GM12891 (cell line): ENCODE measurements around the gene CERS6.

ENCODE experiments used
- POLR2A ChIP-seq: IDR thresholded peaks from 2 replicates; pipeline ENCODE4 v1.6.1; 2011; ENCODE audit warnings: low read depth, low read length, control low read depth
- POLR2AphosphoS5 ChIP-seq: IDR thresholded peaks from 2 replicates; pipeline ENCODE4 v1.6.1; 2011; ENCODE audit warnings: low read depth, low read length, control low read depth
- SPI1 ChIP-seq: IDR thresholded peaks from 2 replicates; pipeline ENCODE4 v1.6.1; 2011; ENCODE audit warnings: low read depth, low read length, control low read depth
- TAF1 ChIP-seq: IDR thresholded peaks from 2 replicates; pipeline ENCODE4 v1.6.1; 2011; ENCODE audit warnings: low read depth, low read length, control low read depth

DNA sequence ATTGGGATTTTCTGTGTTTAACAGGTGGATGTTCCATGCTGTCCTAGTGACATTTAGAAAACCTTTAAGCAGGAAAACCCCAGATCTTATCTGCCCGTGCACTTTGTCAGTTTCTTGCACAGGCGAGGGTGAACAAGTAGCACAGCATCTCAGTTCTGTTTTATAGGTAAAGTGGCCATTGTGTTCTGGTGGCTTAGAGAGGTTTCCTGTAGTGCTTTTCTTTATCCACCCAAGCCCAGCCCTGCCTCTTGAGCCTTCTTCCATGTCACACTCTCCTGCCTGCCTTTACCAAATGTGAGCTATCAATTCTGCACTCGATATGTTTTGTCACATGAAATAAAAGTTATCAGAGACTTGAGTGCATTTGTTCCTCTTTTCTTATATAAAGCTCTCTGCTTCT, 211.1 kb downstream of the CERS6 start:
- no peak for TF ChIP-seq POLR2AphosphoS5
- no peak for TF ChIP-seq POLR2A
- TF ChIP-seq TAF1 = no peak
- no peak for TF ChIP-seq SPI1
